AG04449 (cell line): ENCODE measurements around the gene PPP1R16B.

Experiments used
- CTCF ChIA-PET: fragments of 350-600 bp; formaldehyde crosslinking; extraction: SDS; loops from one replicate; lab custom pipeline; 2021; ENCODE audit warnings: antibody characterized with exemption; lab: Yijun Ruan, JAX
- POLR2A ChIA-PET: fragments of 400-600, 350-600 bp; formaldehyde crosslinking; extraction: SDS; loops from one replicate; lab custom pipeline; 2020; ENCODE audit warnings: antibody characterized with exemption, inconsistent platforms; lab: Yijun Ruan, JAX
- DNase-seq: peaks from one replicate; pipeline ENCODE4 v3.0.0-alpha.2; 2010; ENCODE audit warnings: low read depth, low spot score
- H3K4me3 ChIP-seq: 2 replicates; pipeline ENCODE4 v1.5.1; 2011; ENCODE audit warnings: low read depth, mild to moderate bottlenecking, control low read depth, low read length
- TF ChIP-seq, protein P1 (sequence below): IDR thresholded peaks from one replicate; pipeline ENCODE4 v1.5.1; 2011; ENCODE audit warnings: mild to moderate bottlenecking, moderate library complexity, low read length, control low read depth, inconsistent platforms; ENCODE audit not compliant: insufficient read depth; ENCODE audit errors: missing control alignments

PPP1R16B gene

GRCh38 chr20:38833154-38833856 is 27.8 kb downstream of the PPP1R16B start:
- no peak for DNase-seq
- TF ChIP-seq, protein P1, sequence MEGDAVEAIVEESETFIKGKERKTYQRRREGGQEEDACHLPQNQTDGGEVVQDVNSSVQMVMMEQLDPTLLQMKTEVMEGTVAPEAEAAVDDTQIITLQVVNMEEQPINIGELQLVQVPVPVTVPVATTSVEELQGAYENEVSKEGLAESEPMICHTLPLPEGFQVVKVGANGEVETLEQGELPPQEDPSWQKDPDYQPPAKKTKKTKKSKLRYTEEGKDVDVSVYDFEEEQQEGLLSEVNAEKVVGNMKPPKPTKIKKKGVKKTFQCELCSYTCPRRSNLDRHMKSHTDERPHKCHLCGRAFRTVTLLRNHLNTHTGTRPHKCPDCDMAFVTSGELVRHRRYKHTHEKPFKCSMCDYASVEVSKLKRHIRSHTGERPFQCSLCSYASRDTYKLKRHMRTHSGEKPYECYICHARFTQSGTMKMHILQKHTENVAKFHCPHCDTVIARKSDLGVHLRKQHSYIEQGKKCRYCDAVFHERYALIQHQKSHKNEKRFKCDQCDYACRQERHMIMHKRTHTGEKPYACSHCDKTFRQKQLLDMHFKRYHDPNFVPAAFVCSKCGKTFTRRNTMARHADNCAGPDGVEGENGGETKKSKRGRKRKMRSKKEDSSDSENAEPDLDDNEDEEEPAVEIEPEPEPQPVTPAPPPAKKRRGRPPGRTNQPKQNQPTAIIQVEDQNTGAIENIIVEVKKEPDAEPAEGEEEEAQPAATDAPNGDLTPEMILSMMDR: no peak
- ChIA-PET POLR2A (no interaction called here), CTCF (no interaction called here)
- no peak overlapping the region for H3K4me3 ChIP-seq

GRCh38 chr20:38833857-38834164 is 28.3 kb downstream of the PPP1R16B start:
- ChIA-PET POLR2A (no interaction called here), CTCF (no interaction called here)
- DNase-seq: no peak
- TF ChIP-seq, protein P1: no peak
- no peak overlapping the region for H3K4me3 ChIP-seq

DNA sequence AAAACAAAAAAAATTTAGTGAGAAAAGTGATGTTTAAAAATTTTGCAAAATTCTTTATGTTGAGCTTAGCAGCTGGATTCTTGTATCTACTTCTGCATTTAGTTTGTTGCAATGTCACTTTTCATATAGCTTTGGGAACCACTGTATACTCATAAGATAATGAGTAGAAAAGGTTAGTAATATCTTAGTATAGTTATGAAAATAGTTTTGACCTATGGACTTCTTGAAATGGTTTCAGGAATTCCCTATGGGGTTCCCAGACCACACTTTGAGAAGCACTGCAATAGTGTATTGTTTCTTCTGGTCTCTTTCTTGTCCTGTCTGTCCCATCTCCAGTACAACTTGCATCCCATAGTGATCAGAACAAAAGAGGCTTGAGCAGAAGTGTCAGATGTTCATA is 29.4 kb downstream of the PPP1R16B start:
- DNase-seq: no peak
- POLR2A ChIA-PET: no interaction called here
- TF ChIP-seq, protein P1: no peak
- no peak overlapping the region for H3K4me3 ChIP-seq
- CTCF ChIA-PET: no interaction called here

DNA sequence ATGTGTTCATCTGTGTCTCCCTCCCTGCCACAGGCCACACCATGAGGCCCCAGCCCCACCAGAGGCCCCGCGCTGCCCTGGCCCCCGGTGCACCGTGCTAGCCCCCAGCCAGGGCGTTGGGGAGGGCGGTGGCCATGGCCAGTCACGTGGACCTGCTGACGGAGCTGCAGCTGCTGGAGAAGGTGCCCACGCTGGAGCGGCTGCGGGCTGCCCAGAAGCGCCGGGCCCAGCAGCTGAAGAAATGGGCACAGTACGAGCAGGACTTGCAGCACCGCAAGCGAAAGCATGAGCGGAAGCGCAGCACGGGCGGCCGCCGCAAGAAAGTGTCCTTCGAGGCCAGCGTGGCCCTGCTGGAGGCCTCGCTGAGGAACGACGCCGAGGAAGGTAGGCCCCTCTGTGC is 30.3 kb downstream of the PPP1R16B start:
- ChIA-PET CTCF (no interaction called here), POLR2A (no interaction called here)
- TF ChIP-seq, protein P1: no peak
- DNase-seq: no peak
- no peak overlapping the region for H3K4me3 ChIP-seq

DNA sequence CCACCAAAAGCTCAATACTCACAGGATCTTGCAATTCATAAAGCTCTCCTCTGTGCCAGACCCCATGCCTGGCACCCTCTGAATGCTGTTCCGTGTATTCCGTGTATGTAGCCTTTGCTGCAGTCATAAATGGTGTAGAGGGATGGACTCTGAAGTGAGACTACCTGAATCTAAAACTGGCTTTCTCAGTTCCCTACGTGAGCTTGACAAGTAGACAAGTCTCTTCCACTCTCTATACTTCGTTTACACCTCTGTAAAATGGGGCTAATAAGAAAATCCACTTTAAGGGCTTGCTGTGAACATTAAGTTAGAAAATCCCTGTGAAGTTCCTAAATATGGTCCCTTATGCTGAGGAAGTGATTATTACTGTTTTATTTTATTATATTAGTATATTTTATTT is 31.5 kb downstream of the PPP1R16B start:
- ChIA-PET CTCF (interaction anchor here (1.1 kb wide), 1 partner anchor 24 kb away, joined by 3 read pairs; no protein-coding TSS in a partner anchor), POLR2A (no interaction called here)
- TF ChIP-seq, protein P1: no peak
- H3K4me3 ChIP-seq: no peak overlapping the region
- DNase-seq: no peak

GRCh38 chr20:38838326-38838725 is 32.8 kb downstream of the PPP1R16B start:
- ChIA-PET CTCF (no interaction called here), POLR2A (no interaction called here)
- no peak for DNase-seq
- TF ChIP-seq, protein P1: no peak
- no peak overlapping the region for H3K4me3 ChIP-seq
